ENCODE measurements around the gene FIGNL1. TPM values are rescaled to one million over a fixed set of nuclear protein-coding genes. Genes with fewer than 3 reads are reported as not detected.

Gene FIGNL1
- polyA plus RNA-seq, 1 experiment = 8.3 TPM

- DNase-seq (ENCODE audit: low read depth) = no peak
- CTCF ChIA-PET = no interaction called here
These were observed 50.5 kb downstream of the FIGNL1 start for GRCh38 chr7:50399635-50400034.

GRCh38 chr7:50399206-50399605, 50.9 kb downstream of the FIGNL1 start:
- DNase-seq (ENCODE audit: low read depth) = no peak
- no peaks in the 10 kb centered on the region for H3K36me3 ChIP-seq (ENCODE audit: control insufficient read depth, insufficient read depth, low read length)
- no peak overlapping the region for H3K4me3 ChIP-seq (ENCODE audit: low read depth, low read length)
- peaks cover 7% of the 10 kb centered on the region for H3K27me3 ChIP-seq (ENCODE audit: control insufficient read depth, insufficient read depth, low read length)
- ChIA-PET CTCF (no interaction called here), POLR2A (no interaction called here)
- TF ChIP-seq CTCF (IDR thresholded peaks at IDR 0.05; ENCODE audit: insufficient read depth, low read depth, low read length) = no peak

More at GRCh38 chr7:50399635-50400034, 50.5 kb downstream of the FIGNL1 start:
- TF ChIP-seq CTCF (IDR thresholded peaks at IDR 0.05; ENCODE audit: insufficient read depth, low read depth, low read length) = no peak
- POLR2A ChIA-PET = no interaction called here
- no peaks in the 10 kb centered on the region for H3K36me3 ChIP-seq (ENCODE audit: control insufficient read depth, insufficient read depth, low read length)
- peaks cover 7% of the 10 kb centered on the region for H3K27me3 ChIP-seq (ENCODE audit: control insufficient read depth, insufficient read depth, low read length)
- no peak overlapping the region for H3K4me3 ChIP-seq (ENCODE audit: low read depth, low read length)

GRCh38 chr7:50397971-50398324, 52.2 kb downstream of the FIGNL1 start:
- no peak for DNase-seq (ENCODE audit: low read depth)
- Histone ChIP-seq H3K4me3 (ENCODE audit: low read depth, low read length) (no peak overlapping the region), H3K36me3 (ENCODE audit: control insufficient read depth, insufficient read depth, low read length) (no peaks in the 10 kb centered on the region), H3K27me3 (ENCODE audit: control insufficient read depth, insufficient read depth, low read length) (peaks cover 7% of the 10 kb centered on the region)
- ChIA-PET POLR2A (interaction anchor here (0.5 kb wide), 1 partner anchor 196 kb away, joined by 4 read pairs; no protein-coding TSS in a partner anchor), CTCF (interaction anchor here (1.1 kb wide), 1 partner anchor 20 kb away, joined by 3 read pairs; no protein-coding TSS in a partner anchor)
- TF ChIP-seq CTCF (IDR thresholded peaks at IDR 0.05; ENCODE audit: insufficient read depth, low read depth, low read length) = no peak

- TF ChIP-seq CTCF (IDR thresholded peaks at IDR 0.05; ENCODE audit: insufficient read depth, low read depth, low read length) = no peak
- CTCF ChIA-PET = interaction anchor here (1.1 kb wide), 1 partner anchor 21 kb away, joined by 3 read pairs; no protein-coding TSS in a partner anchor
- H3K27me3 ChIP-seq (ENCODE audit: control insufficient read depth, insufficient read depth, low read length) = peaks cover 7% of the 10 kb centered on the region
- POLR2A ChIA-PET = interaction anchor here (0.5 kb wide), 1 partner anchor 197 kb away, joined by 4 read pairs; no protein-coding TSS in a partner anchor
- DNase-seq (ENCODE audit: low read depth) = no peak
- no peaks in the 10 kb centered on the region for H3K36me3 ChIP-seq (ENCODE audit: control insufficient read depth, insufficient read depth, low read length)
- H3K4me3 ChIP-seq (ENCODE audit: low read depth, low read length) = no peak overlapping the region
These were observed 52.7 kb downstream of the FIGNL1 start for GRCh38 chr7:50397320-50397970.

- peaks cover 7% of the 10 kb centered on the region for H3K27me3 ChIP-seq (ENCODE audit: control insufficient read depth, insufficient read depth, low read length)
- ChIA-PET POLR2A (no interaction called here), CTCF (no interaction called here)
- DNase-seq (ENCODE audit: low read depth) = no peak
- H3K4me3 ChIP-seq (ENCODE audit: low read depth, low read length) = no peak overlapping the region
- no peak for TF ChIP-seq CTCF (IDR thresholded peaks at IDR 0.05; ENCODE audit: insufficient read depth, low read depth, low read length)
- H3K36me3 ChIP-seq (ENCODE audit: control insufficient read depth, insufficient read depth, low read length) = no peaks in the 10 kb centered on the region
These were observed 53.3 kb downstream of the FIGNL1 start for GRCh38 chr7:50396856-50397255.
